CD4-positive, alpha-beta T cell treated with Interleukin-12 subunit alpha and Interleukin-12 subunit beta, for 1 hour (primary cell): ENCODE data around the gene ZDHHC3.

ENCODE experiments used
- DNase-seq: peaks from one replicate; pipeline ENCODE4 v3.0.0-alpha.2; 2020

Gene ZDHHC3

DNA sequence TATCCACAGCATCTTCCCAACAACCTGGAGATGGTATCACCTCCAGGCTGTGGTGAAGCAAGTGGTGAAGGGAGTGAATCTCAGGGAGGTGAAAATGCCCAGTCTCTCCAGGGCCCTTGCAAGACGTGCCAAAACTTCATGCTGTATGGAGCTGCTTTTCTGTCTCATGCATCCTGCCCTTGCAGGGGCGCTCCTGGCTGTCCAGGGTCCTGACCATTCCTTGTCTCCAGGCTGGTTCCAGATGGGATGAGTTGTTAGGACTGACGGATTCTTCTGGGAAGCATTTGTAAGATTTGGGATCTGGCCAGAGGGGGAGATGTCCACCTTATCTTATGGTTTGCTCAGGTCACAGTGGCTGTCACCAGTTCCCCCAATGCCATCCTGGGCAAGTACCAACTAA, 85.7 kb downstream of the ZDHHC3 start:
- no peak for DNase-seq

DNA sequence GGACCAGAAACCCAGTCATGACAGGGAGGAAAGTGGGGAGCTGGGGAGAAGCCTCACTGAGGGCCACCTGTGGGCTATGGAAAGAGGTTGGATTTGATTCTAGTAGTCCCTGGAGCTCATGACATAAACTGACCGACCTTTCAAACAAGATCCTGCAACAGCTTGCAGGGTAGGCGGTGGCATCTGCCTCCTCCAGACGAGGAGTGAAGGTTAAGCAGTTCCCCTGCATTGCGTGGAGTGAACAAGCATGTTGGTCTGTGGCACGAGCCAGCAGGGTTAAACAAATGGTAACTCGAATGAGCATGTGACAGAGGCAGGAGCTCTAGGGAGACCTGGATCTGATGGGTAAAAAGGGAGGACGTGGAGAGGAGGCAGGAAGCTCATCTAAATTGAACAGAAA, 88.9 kb downstream of the ZDHHC3 start:
- DNase-seq, result no peak

DNA sequence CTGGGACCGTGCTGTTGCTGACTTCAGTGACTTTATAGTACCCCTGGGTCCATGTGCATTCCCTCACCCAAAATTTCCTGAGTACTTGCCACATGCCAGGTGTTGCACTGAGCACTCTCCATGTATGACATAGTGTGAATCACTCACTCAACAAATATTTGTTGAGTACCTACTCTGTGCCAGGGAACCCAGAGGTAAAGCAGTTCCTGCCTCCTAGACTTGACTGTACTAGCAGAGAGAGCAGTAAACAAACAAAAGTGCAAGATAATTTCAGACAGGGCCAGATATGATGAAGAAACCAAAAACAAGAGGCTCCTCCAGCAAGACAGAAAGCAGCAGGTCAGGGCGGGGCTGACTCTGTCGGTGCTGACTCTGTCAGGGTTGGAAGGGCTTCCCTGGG, 89.4 kb downstream of the ZDHHC3 start:
- no peak for DNase-seq

DNA sequence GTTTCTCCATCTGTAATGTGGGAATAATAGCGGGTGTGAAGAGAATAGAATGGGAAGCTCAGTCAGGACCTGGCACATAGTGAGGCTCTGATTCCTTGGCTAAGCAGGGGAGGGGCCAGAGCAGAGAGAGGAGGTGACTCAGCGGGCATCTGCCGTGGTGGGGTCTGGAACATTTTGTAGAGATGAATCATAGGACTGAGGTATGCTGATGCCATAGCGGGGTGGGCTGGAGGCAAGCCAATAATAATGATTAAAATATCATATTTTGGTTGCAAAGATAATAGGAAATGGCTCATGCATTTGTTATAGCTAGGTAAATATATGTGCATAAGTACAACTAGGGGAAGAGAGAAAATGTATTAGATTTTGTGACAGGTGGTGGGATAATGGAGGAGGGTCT, 90.4 kb downstream of the ZDHHC3 start:
- DNase-seq, result no peak

DNA sequence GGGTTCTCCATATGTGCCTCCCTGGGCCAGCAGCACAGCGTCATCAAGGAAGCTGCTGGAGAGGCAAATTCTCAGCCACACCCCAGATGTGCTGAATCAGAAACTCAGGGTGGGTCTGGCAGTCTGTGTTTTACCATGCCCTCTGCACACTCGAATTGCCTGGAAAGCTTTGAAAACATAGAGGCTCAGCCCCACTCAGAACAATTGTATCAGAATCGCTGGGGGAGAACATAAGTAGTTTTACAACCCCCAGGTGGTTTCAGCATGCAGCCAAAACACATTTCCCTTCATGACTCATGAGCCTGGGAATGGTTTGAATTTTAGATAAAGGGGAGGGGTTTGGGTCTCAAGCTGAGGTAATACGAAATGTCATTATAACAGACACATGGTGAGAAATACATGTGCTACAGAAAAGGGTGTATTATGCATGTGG, 92.0 kb downstream of the ZDHHC3 start:
- no peak for DNase-seq

DNA sequence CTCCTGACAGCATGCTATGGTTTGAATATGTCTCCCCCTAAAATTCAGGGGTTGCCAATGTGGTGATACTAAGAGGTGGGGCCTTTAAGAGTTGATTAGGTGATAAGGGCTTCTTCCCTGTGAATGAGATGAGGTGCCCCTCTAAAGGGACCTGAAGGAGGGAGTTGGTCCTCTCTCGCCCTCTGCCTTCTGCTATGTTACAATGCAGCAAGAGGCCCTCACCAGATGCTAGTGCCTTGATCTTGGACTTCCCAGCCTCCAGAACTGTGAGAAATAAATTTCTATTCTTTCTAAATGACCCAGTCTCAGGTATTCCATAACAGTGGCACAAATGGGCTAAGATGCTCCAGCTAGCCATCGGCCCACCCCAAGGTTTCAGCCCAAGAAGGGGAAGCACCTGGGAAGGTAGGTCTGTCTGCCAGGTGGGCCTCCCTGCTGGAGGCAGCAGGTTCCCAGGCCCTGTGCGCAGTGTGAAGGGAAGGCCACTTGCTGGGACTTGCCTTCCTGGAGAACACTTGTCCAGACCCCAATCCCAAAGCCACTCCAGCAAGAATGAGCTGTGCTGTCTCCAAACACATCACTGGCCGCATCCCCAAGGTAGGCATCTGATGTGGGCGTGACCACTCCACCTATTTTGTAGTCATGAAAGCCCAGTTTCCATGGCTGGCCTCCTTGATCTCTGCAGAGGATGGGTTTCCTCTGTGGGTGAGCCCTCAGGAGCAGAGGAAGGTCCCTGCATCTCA, 92.6 kb downstream of the ZDHHC3 start:
- DNase-seq, result no peak

DNA sequence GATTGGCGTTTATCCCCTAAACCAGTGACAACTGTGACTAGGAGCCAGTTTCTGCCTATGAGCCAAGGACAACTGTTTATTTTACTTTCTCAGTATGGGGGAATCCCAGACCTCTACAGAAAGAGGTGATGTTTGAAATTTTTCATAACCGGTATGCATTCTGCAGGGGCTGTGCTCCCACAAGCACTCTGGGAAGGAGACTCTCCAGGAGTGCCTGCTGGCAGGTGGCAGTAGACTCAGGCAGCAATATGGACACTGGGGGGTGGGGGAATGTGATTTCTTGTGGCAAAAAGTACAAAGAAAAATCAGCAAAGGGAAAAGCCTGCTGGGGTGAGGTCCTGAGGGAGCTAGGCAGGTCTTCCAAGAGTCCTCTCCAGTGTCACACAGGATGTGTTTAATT, 95.7 kb downstream of the ZDHHC3 start:
- DNase-seq, result no peak

DNA sequence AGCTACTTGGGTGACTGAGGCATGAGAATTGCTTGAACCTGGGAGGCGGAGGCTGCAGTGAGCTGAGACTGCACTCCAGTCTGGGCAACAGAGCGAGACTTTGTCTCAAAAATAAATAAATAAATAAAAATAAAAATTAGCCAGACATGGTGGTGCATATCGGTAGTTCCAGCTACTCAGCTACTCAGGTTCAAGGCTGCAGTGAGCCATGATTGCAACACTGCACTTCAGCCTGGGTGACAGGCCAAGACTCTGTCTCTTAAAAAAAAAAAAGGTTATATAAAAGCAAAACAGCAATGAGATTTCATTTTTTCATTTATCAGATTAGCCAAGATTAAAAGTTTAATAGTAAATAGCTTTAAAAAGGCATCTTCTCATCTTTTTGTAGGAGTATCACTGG, 98.6 kb downstream of the ZDHHC3 start:
- no peak for DNase-seq

DNA sequence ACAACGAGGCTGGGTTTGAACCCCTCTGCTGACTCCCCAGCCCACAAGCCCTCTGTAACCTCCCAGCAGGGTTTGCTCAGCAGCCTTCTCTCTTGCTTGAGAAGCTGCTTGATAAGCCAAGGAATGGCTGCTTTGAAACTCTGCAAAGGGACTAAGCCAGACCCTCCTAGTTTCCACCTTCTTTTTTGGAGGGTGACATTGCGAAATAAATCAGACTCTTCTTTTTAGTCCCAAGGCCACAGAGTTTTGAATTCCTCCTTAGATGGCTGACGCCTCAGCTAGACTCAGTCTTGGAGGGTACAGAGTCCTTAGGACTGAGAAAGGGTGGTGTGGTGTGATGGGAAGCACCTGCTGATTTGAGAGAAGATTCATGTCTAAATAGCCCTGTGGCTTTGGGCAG, 100.4 kb downstream of the ZDHHC3 start:
- DNase-seq, result no peak
